Measurements from ENCODE around the gene ABCC8.

ABCC8 gene

GRCh38 chr11:17490938-17491337, 14.3 kb upstream of the ABCC8 start:
- ATAC-seq: no peak
- TF ChIP-seq ZNF8 (CRISPR knock-in tag; IDR thresholded peaks at IDR 0.05): no peak

GRCh38 chr11:17490232-17490631, 13.6 kb upstream of the ABCC8 start:
- ATAC-seq: no peak
- no peak for TF ChIP-seq CSDC2 (CRISPR knock-in tag; IDR thresholded peaks at IDR 0.05)
- no peak for TF ChIP-seq POU6F1 (CRISPR knock-in tag; IDR thresholded peaks at IDR 0.05; ENCODE audit: borderline replicate concordance, low read depth)
- TF ChIP-seq TCF4 (CRISPR knock-in tag; IDR thresholded peaks at IDR 0.05; ENCODE audit: borderline replicate concordance): no peak
- no peak for TF ChIP-seq PATZ1 (CRISPR knock-in tag; IDR thresholded peaks at IDR 0.05; ENCODE audit: borderline replicate concordance)

GRCh38 chr11:17489751-17490150, 13.1 kb upstream of the ABCC8 start:
- TF ChIP-seq ARNTL (CRISPR knock-in tag; IDR thresholded peaks at IDR 0.05; ENCODE audit: borderline replicate concordance, low read depth) (no peak), TSHZ2 (CRISPR knock-in tag; IDR thresholded peaks at IDR 0.05) (no peak), TOX (CRISPR knock-in tag; IDR thresholded peaks at IDR 0.05; ENCODE audit: borderline replicate concordance) (no peak), CSDC2 (CRISPR knock-in tag; IDR thresholded peaks at IDR 0.05) (no peak), OSR1 (CRISPR knock-in tag; IDR thresholded peaks at IDR 0.05) (no peak), ZC3H10 (CRISPR knock-in tag; IDR thresholded peaks at IDR 0.05) (no peak), RARB (CRISPR knock-in tag; IDR thresholded peaks at IDR 0.05) (no peak), TCF4 (CRISPR knock-in tag; IDR thresholded peaks at IDR 0.05; ENCODE audit: borderline replicate concordance) (no peak), SNAI2 (CRISPR knock-in tag; IDR thresholded peaks at IDR 0.05) (no peak), ZFP30 (CRISPR knock-in tag; IDR thresholded peaks at IDR 0.05) (no peak), CREB5 (CRISPR knock-in tag; IDR thresholded peaks at IDR 0.05; ENCODE audit: low read depth) (no peak)
- ATAC-seq: no peak

GRCh38 chr11:17488563-17488962, 11.9 kb upstream of the ABCC8 start:
- ATAC-seq: no peak
- TF ChIP-seq PPARA (CRISPR knock-in tag; IDR thresholded peaks at IDR 0.05; ENCODE audit: borderline replicate concordance) (no peak), RARB (CRISPR knock-in tag; IDR thresholded peaks at IDR 0.05) (no peak), ZNF70 (CRISPR knock-in tag; IDR thresholded peaks at IDR 0.05) (no peak), ZNF565 (CRISPR knock-in tag; conservative IDR thresholded peaks at IDR 0.05; ENCODE audit: low read depth) (no peak), TOX (CRISPR knock-in tag; IDR thresholded peaks at IDR 0.05; ENCODE audit: borderline replicate concordance) (no peak), TSHZ2 (CRISPR knock-in tag; IDR thresholded peaks at IDR 0.05) (no peak), ZC3H10 (CRISPR knock-in tag; IDR thresholded peaks at IDR 0.05) (no peak), CREB5 (CRISPR knock-in tag; IDR thresholded peaks at IDR 0.05; ENCODE audit: low read depth) (no peak), ZNF8 (CRISPR knock-in tag; IDR thresholded peaks at IDR 0.05) (no peak), ESRRG (CRISPR knock-in tag; IDR thresholded peaks at IDR 0.05) (no peak), ZFP3 (CRISPR knock-in tag; IDR thresholded peaks at IDR 0.05) (no peak), PATZ1 (CRISPR knock-in tag; IDR thresholded peaks at IDR 0.05; ENCODE audit: borderline replicate concordance) (no peak)

Data from SK-N-SH treated with all-trans-retinoic acid at 6 μM for 48 hours (cell line).